Esophagus muscularis mucosa (tissue), 4 donors: ENCODE data around the gene MSH6. TPM values are rescaled to one million over a fixed set of nuclear protein-coding genes. Genes with fewer than 3 reads are reported as not detected.
A peak's percentile ranks its signal among the peaks of the same experiment; 100 is the strongest.

Experiments used
- DNase-seq: peaks from one replicate; pipeline ENCODE4 v3.0.0-alpha.2; 2017; ENCODE audit errors: extremely low spot score
- H3K27ac ChIP-seq, 4 donors: fragments of 200-600 bp; sonication (generic); replicated peaks in 1 of 4; 1 replicate in 3 of 4; 2 replicates in 1 of 4; pipeline ENCODE4 v1.5.1; 2016 to 2019; ENCODE audit warnings: mild to moderate bottlenecking in 1 of 4
- H3K27me3 ChIP-seq, 4 donors: fragments of 200-600 bp; sonication (generic); one replicate each; pipeline versions ENCODE4 v1.5.1 to v1.6.0; 2016 to 2019
- H3K36me3 ChIP-seq, 4 donors: fragments of 200-600 bp; sonication (generic); one replicate each; pipeline ENCODE4 v1.5.1; 2016 to 2019
- H3K4me1 ChIP-seq, 4 donors: fragments of 200-600 bp; sonication (generic); one replicate each; pipeline ENCODE4 v1.5.1; 2016 to 2019
- H3K4me3 ChIP-seq, 4 donors: fragments of 200-600 bp; sonication (generic); 1 replicate in 2 of 4; 2 replicates in 2 of 4; pipeline ENCODE4 v1.5.1; 2016 to 2019; ENCODE audit warnings: mild to moderate bottlenecking in 4 of 4, moderate library complexity in 1 of 4
- H3K9me3 ChIP-seq, 4 donors: fragments of 200-600 bp; sonication (generic); 1 replicate in 3 of 4; 2 replicates in 1 of 4; pipeline ENCODE4 v1.5.1; 2016 to 2019
- CTCF ChIP-seq, 3 experiments: fragments of 200-600 bp in 2 of 3; fragments of 450-650 bp in 1 of 3; sonication (generic) in 2 of 3; IDR thresholded peaks; one replicate each; pipeline ENCODE4 v1.5.1; 2017 to 2019; ENCODE audit warnings: antibody characterized with exemption in 3 of 3, mild to moderate bottlenecking in 2 of 3, moderate library complexity in 1 of 3
- EP300 ChIP-seq: sonication (generic); formaldehyde crosslinking; IDR thresholded peaks from one replicate; pipeline ENCODE4 v1.6.1; 2017; ENCODE audit warnings: antibody characterized with exemption
- POLR2A ChIP-seq: fragments of 450-650 bp; IDR thresholded peaks from one replicate; pipeline ENCODE4 v1.6.1; 2017; ENCODE audit warnings: antibody characterized with exemption, moderate library complexity, mild to moderate bottlenecking, low read depth
- POLR2AphosphoS5 ChIP-seq, 2 donors: sonication (generic); formaldehyde crosslinking; IDR thresholded peaks; one replicate each; pipeline ENCODE4 v1.6.1; 2017; ENCODE audit warnings: antibody characterized with exemption in 2 of 2
- WGBS: methylation state at CpG from one replicate; pipeline ENCODE4 v1.1.5; 2018; 5-methylcytosine and 5-hydroxymethylcytosine counted together
- intact Hi-C: fragments of 100-400 bp; cut with DNase I; formaldehyde crosslinking; loops from one replicate; pipeline ENCODE4 v1.15.1; 2023
- total RNA-seq, 4 donors: library from RNA; depleted of rRNA; stranded (reverse); fragments of >200 nt; gene quantifications; one replicate each; pipeline versions ENCODE4 v1.1.0 to v1.2.1, GENCODE V29; 2016

The MSH6 gene
- total RNA-seq, 4 donors from 2014 or later: 28.2 to 47.0 (median 39.6) TPM

DNA sequence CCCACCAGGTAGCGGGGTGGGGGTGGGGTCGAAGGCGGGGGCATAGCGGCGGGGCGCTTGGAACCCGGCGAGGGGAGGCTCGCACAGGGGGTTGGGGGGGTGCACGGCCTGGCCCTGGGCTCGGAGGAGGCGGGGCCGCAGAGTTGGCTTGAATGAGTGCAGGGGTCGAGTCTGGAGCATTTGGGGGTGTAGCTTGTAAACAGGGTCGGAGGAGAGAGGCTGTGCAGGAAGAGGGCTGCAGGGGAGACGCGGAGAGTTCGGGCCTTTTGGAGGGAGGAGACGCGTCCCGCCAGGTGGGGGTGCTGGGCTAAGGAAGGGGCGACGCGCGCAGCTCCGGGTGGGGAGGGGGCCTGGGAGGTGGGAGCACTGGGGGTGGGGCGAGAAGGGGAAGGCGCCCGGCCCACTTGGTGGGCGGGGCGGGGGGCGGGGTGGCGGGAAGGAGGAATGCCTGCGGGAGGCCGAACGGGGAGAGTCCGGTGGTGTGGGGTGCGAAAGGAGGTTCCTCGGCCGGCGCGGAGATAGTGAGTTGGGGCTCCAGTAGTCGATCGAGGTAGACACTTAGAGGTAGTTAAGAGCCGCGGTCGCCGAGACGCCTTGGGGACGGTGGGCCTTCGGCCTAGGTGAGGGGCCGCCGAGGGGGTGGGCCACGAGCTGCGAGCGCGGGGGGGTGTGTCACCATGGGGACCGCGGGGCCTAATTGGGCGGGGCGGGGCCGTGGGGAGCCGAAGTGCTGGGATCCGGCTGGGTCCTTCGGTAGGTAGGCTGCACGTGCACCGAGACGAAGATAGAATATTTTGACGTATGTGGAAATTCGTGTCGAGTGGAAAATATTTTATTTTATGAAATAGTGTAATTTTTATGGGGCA is 774 bp downstream of the MSH6 start:
- Histone ChIP-seq H3K27me3 (no peaks in the 10 kb centered on the region), H3K4me3 (peak overlapping the region; percentile 77 to 99 (median 84)), H3K9me3 (no peaks in the 10 kb centered on the region), H3K27ac (peak overlapping the region; percentile 92 to 99 (median 94)), H3K36me3 (no peaks in the 10 kb centered on the region), H3K4me1 (peaks cover 12 to 38% (median 31%) of the 10 kb centered on the region in 4 donors)
- no peak for DNase-seq
- WGBS: 2% methylated on average over 43 of the region's 71 CpGs
- intact Hi-C loops: loop anchor here (5.0 to 10.0 kb wide), 3 partner anchors 124 to 641 kb away; partner anchors contain the start of gene FBXO11
- no peak for TF ChIP-seq CTCF (IDR thresholded peaks at IDR 0.05)
- TF ChIP-seq POLR2AphosphoS5 (IDR thresholded peaks at IDR 0.05): no peak
- TF ChIP-seq EP300: no peak
- no peak for TF ChIP-seq POLR2A

DNA sequence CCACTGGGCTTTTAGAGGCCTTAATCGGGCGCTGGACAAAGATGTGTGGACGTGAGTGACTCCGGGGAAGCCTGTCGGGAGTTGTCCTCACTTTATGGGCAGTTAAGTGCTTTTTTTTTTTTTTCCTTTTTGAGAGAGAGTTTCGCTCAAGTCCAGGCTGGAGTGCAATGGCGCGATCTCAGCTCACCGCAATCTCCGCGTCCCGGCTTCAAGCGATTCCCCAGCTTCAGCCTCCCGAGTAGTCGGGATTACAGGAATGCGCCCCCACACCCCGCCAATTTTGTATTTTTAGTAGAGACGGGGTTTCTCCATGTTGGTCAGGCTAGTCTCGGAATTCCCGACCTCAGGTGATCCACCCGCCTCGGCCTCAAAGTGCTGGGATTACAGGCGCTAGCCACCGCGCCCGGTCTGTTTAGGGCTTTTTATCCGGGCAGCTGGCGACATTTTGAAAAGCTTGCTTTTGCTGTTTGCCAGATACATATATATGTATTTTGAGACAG is 1.5 kb downstream of the MSH6 start:
- Histone ChIP-seq H3K27ac (peak overlapping the region; percentile 92 to 99 (median 94)), H3K9me3 (no peaks in the 10 kb centered on the region), H3K36me3 (no peaks in the 10 kb centered on the region), H3K27me3 (no peaks in the 10 kb centered on the region), H3K4me3 (peak overlapping the region; percentile 77 to 99 (median 84)), H3K4me1 (peaks cover 12 to 38% (median 31%) of the 10 kb centered on the region in 4 donors)
- intact Hi-C loops: loop anchor here (5.0 to 10.0 kb wide), 3 partner anchors 123 to 640 kb away; partner anchors contain the start of gene FBXO11
- no peak for TF ChIP-seq CTCF (IDR thresholded peaks at IDR 0.05)
- no peak for DNase-seq
- 28% methylated on average over 25 of the region's 28 CpGs for WGBS

- intact Hi-C loops: loop anchor here (10.0 kb wide), 2 partner anchors 319 to 639 kb away; no protein-coding TSS in a partner anchor
Observed at GRCh38 chr2:47785986-47786385, 3.0 kb downstream of the MSH6 start.

GRCh38 chr2:47796090-47796697 is 13.2 kb downstream of the MSH6 start:
- Histone ChIP-seq H3K27ac (no peak overlapping the region), H3K36me3 (peaks cover 17 to 83% (median 67%) of the 10 kb centered on the region in 4 donors), H3K9me3 (no peaks in the 10 kb centered on the region), H3K4me1 (peaks cover 0 to 9% (median 4%) of the 10 kb centered on the region in 4 donors), H3K27me3 (no peaks in the 10 kb centered on the region), H3K4me3 (no peak overlapping the region)
- no peak for TF ChIP-seq CTCF (IDR thresholded peaks at IDR 0.05)
- no peak for TF ChIP-seq POLR2AphosphoS5 (IDR thresholded peaks at IDR 0.05)
- TF ChIP-seq POLR2A: no peak
- TF ChIP-seq EP300: no peak
- 87% methylated on average over 2 of the region's 2 CpGs for WGBS
- intact Hi-C loops: no loop called here
- DNase-seq: no peak

More at GRCh38 chr2:47785986-47786385, 3.0 kb downstream of the MSH6 start:
- DNase-seq: no peak
- TF ChIP-seq POLR2A (no peak), EP300 (no peak), CTCF (IDR thresholded peaks at IDR 0.05) (no peak), POLR2AphosphoS5 (IDR thresholded peaks at IDR 0.05) (no peak)
- Histone ChIP-seq H3K9me3 (no peaks in the 10 kb centered on the region), H3K36me3 (peaks cover 0 to 2% (median 0%) of the 10 kb centered on the region in 4 donors), H3K4me3 (no peak overlapping the region), H3K27me3 (no peaks in the 10 kb centered on the region), H3K4me1 (peaks cover 16 to 42% (median 39%) of the 10 kb centered on the region in 4 donors), H3K27ac (no peak overlapping the region)
- WGBS: 61% methylated on average over 7 of the region's 7 CpGs
